ENCODE data around the gene TET2.

- TF ChIP-seq POLR2A (IDR thresholded peaks at IDR 0.05): no peak
- TF ChIP-seq CTCF (IDR thresholded peaks at IDR 0.05): no peak
Observed at GRCh38 chr4:105171912-105172311, 25.2 kb downstream of the TET2 start.
